CD4-positive, alpha-beta T cell (primary cell): ENCODE results near the gene NCF2. TPM values are rescaled to one million over a fixed set of nuclear protein-coding genes. Genes with fewer than 3 reads are reported as not detected.

Source experiments
- ATAC-seq: fragments of 200-7000 bp; cut with Tn5 transposase; one replicate; pipeline ENCODE4 v1.10.0; 2022; ENCODE audit warnings: mild to moderate bottlenecking; ENCODE audit not compliant: poor library complexity
- CTCF ChIA-PET: fragments of 350-600 bp; sonication (Branson Sonifier 250); formaldehyde crosslinking; loops from one replicate; lab custom pipeline; 2021; ENCODE audit warnings: antibody characterized with exemption, inconsistent platforms; lab: Charles Lee
- POLR2A ChIA-PET: fragments of 350-600 bp; sonication (Branson Sonifier 250); formaldehyde crosslinking; loops from one replicate; lab custom pipeline; 2021; ENCODE audit warnings: antibody characterized with exemption, inconsistent platforms; lab: Charles Lee
- DNase-seq, 14 experiments: peaks; one replicate each; pipeline ENCODE4 v3.0.0-alpha.2; 2013 to 2020; ENCODE audit warnings: mixed read lengths in 2 of 14
- H3K27ac ChIP-seq, 2 donors: one replicate each; pipeline versions ENCODE4 v1.5.1 to v1.7.0; 2013; ENCODE audit warnings: low read length in 2 of 2, low read depth in 1 of 2, mild to moderate bottlenecking in 1 of 2
- H3K27me3 ChIP-seq, 2 experiments: 1 replicate in 1 of 2; 2 replicates in 1 of 2; pipeline versions ENCODE4 v1.6.1 to v1.7.0; 2013; ENCODE audit warnings: low read length in 2 of 2, control low read depth in 1 of 2, mild to moderate bottlenecking in 1 of 2, moderate library complexity in 1 of 2; ENCODE audit not compliant: insufficient read depth in 2 of 2, control insufficient read depth in 1 of 2
- H3K36me3 ChIP-seq: one replicate; pipeline ENCODE4 v1.6.1; 2013; ENCODE audit warnings: low read length, control low read depth; ENCODE audit not compliant: insufficient read depth
- H3K4me1 ChIP-seq: one replicate; pipeline ENCODE4 v1.6.1; 2013; ENCODE audit warnings: low read length, control low read depth; ENCODE audit not compliant: insufficient read depth
- H3K4me3 ChIP-seq: one replicate; pipeline ENCODE4 v1.5.1; 2013; ENCODE audit warnings: mild to moderate bottlenecking, low read length, moderate library complexity
- H3K9me3 ChIP-seq, 2 experiments: 1 replicate in 1 of 2; 2 replicates in 1 of 2; pipeline versions ENCODE4 v1.6.1 to v1.7.0; 2013; ENCODE audit warnings: low read length in 2 of 2, mild to moderate bottlenecking in 2 of 2, control low read depth in 1 of 2, moderate library complexity in 1 of 2; ENCODE audit not compliant: control insufficient read depth in 1 of 2, insufficient read depth in 1 of 2
- H3K27ac Mint-ChIP-seq: one replicate; pipeline ENCODE4 v1.8.0; 2020; ENCODE audit warnings: mixed read lengths
- H3K27me3 Mint-ChIP-seq: one replicate; pipeline ENCODE4 v1.8.0; 2021; ENCODE audit warnings: mixed read lengths
- H3K36me3 Mint-ChIP-seq: one replicate; pipeline ENCODE4 v1.8.0; 2021; ENCODE audit warnings: low read depth, mixed read lengths
- H3K4me1 Mint-ChIP-seq: one replicate; pipeline ENCODE4 v1.8.0; 2021; ENCODE audit warnings: low read depth, mixed read lengths
- H3K4me3 Mint-ChIP-seq: one replicate; pipeline ENCODE4 v1.8.0; 2020; ENCODE audit warnings: mild to moderate bottlenecking, mixed read lengths
- H3K9me3 Mint-ChIP-seq: one replicate; pipeline ENCODE4 v1.8.0; 2020; ENCODE audit warnings: mixed read lengths
- CTCF ChIP-seq: fragments of 200-600 bp; IDR thresholded peaks from one replicate; pipeline ENCODE4 v1.8.0; 2022; ENCODE audit warnings: antibody characterized with exemption, mild to moderate bottlenecking
- intact Hi-C, 2 experiments: fragments of 100-400 bp; cut with DNase I in 1 of 2; cut with micrococcal nuclease in 1 of 2; formaldehyde crosslinking; loops; one replicate each; pipeline versions ENCODE4 v1.15.1 to v1.9.0; 2023 to 2025; cut with DNase I, micrococcal nuclease
- total RNA-seq, 174 experiments: library from RNA in 2 of 174; stranded (reverse) in 2 of 174; gene quantifications; one replicate each; pipeline ENCODE4 v1.2.3 and lab custom pipeline; 2021 to 2026

NCF2 gene
- total RNA-seq, 2 experiments from 2014 or later = 2.9 to 3.1 TPM

- Mint-ChIP-seq H3K4me1 (peaks cover 22% of the 10 kb centered on the region), H3K27ac (no peak overlapping the region), H3K27me3 (no peaks in the 10 kb centered on the region), H3K9me3 (no peaks in the 10 kb centered on the region), H3K36me3 (no peaks in the 10 kb centered on the region), H3K4me3 (no peak overlapping the region)
- peaks cover 17% of the 10 kb centered on the region for H3K4me1 ChIP-seq
- no peaks in the 10 kb centered on the region for H3K9me3 ChIP-seq
- no peak overlapping the region for H3K27ac ChIP-seq
- DNase-seq = peak in 2 of 14 experiments; percentile 49 to 52
- CTCF ChIA-PET = no interaction called here
- intact Hi-C loops = no loop called here
- H3K27me3 ChIP-seq = no peaks in the 10 kb centered on the region
- no peak overlapping the region for H3K4me3 ChIP-seq
- TF ChIP-seq CTCF = no peak
- POLR2A ChIA-PET = no interaction called here
- H3K36me3 ChIP-seq = no peaks in the 10 kb centered on the region
- no peak for ATAC-seq
Measured at GRCh38 chr1:183593356-183593755, 3.1 kb upstream of the NCF2 start.

- Mint-ChIP-seq H3K4me1 (peaks cover 26% of the 10 kb centered on the region), H3K27ac (no peak overlapping the region), H3K36me3 (no peaks in the 10 kb centered on the region), H3K9me3 (no peaks in the 10 kb centered on the region), H3K4me3 (no peak overlapping the region), H3K27me3 (no peaks in the 10 kb centered on the region)
- Histone ChIP-seq H3K4me3 (no peak overlapping the region), H3K9me3 (no peaks in the 10 kb centered on the region), H3K27me3 (no peaks in the 10 kb centered on the region), H3K4me1 (peaks cover 17% of the 10 kb centered on the region), H3K27ac (no peak overlapping the region), H3K36me3 (no peaks in the 10 kb centered on the region)
- no peak for TF ChIP-seq CTCF
- CTCF ChIA-PET = no interaction called here
- ATAC-seq (no peak), DNase-seq (no peak)
- intact Hi-C loops = no loop called here
- POLR2A ChIA-PET = no interaction called here
Measured at GRCh38 chr1:183592733-183593132, 2.5 kb upstream of the NCF2 start.

GRCh38 chr1:183589874-183590243, 400 bp downstream of the NCF2 start:
- H3K4me1 Mint-ChIP-seq = peaks cover 26% of the 10 kb centered on the region
- H3K27me3 ChIP-seq = no peaks in the 10 kb centered on the region
- H3K9me3 ChIP-seq = no peaks in the 10 kb centered on the region
- no peaks in the 10 kb centered on the region for H3K36me3 Mint-ChIP-seq
- peak overlapping the region in 1 of 2 donors; percentile 40 for H3K27ac ChIP-seq
- H3K4me3 ChIP-seq = peak overlapping the region; percentile 28
- POLR2A ChIA-PET = interaction anchor here (1.0 to 1.6 kb wide), 2 partner anchors 10 to 44 kb away, joined by 3 to 10 read pairs; no protein-coding TSS in a partner anchor
- H3K4me3 Mint-ChIP-seq = peak overlapping the region; percentile 34
- no peaks in the 10 kb centered on the region for H3K36me3 ChIP-seq
- peaks cover 17% of the 10 kb centered on the region for H3K4me1 ChIP-seq
- no peak for ATAC-seq
- CTCF ChIA-PET = no interaction called here
- no peak for TF ChIP-seq CTCF
- intact Hi-C loops = no loop called here
- H3K9me3 Mint-ChIP-seq = no peaks in the 10 kb centered on the region
- peak overlapping the region; percentile 70 for H3K27ac Mint-ChIP-seq
- no peaks in the 10 kb centered on the region for H3K27me3 Mint-ChIP-seq
- DNase-seq = peak in 1 of 14 experiments; percentile 15
